OCI-LY1 (cell line): Measurements from ENCODE around the gene LIPT2.

Experiments used
- H2AFZ ChIP-seq: fragments of 200-600 bp; sonication (generic), shearing (Covaris generic); 2 replicates; pipeline ENCODE4 v1.6.0; 2014; ENCODE audit warnings: antibody characterized with exemption, mild to moderate bottlenecking, low read length
- H3F3A ChIP-seq: fragments of 200-600 bp; sonication (generic), shearing (Covaris generic); 2 replicates; pipeline ENCODE4 v1.6.0; 2014; ENCODE audit warnings: mild to moderate bottlenecking, antibody characterized with exemption, low read length, moderate library complexity; ENCODE audit not compliant: insufficient read depth
- H3K27ac ChIP-seq: fragments of 200-600 bp; sonication (generic); 2 replicates; pipeline ENCODE4 v1.5.1; 2014; ENCODE audit warnings: low read length, mixed run types, mild to moderate bottlenecking, low read depth; ENCODE audit not compliant: poor library complexity, severe bottlenecking
- H3K27me3 ChIP-seq: fragments of 200-600 bp; sonication (generic); 2 replicates; pipeline ENCODE4 v1.6.0; 2014; ENCODE audit warnings: antibody characterized with exemption, mild to moderate bottlenecking, low read length, moderate library complexity; ENCODE audit not compliant: insufficient read depth
- H3K36me3 ChIP-seq: fragments of 200-600 bp; sonication (generic); 2 replicates; pipeline ENCODE4 v1.6.1; 2014; ENCODE audit warnings: mild to moderate bottlenecking, antibody characterized with exemption, low read length, moderate library complexity, mixed read lengths; ENCODE audit not compliant: insufficient read depth
- H3K4me1 ChIP-seq: fragments of 200-600 bp; sonication (generic); 2 replicates; pipeline ENCODE4 v1.5.1; 2014; ENCODE audit warnings: mild to moderate bottlenecking, low read length, moderate library complexity; ENCODE audit not compliant: insufficient read depth, severe bottlenecking
- H3K4me2 ChIP-seq: fragments of 200-600 bp; sonication (generic), shearing (Covaris generic); 2 replicates; pipeline ENCODE4 v1.6.1; 2014; ENCODE audit warnings: low read length
- H3K4me3 ChIP-seq: fragments of 200-600 bp; sonication (generic); 2 replicates; pipeline ENCODE4 v1.5.1; 2014; ENCODE audit warnings: low read length, low read depth, mild to moderate bottlenecking, mixed read lengths; ENCODE audit not compliant: poor library complexity, severe bottlenecking
- H3K79me2 ChIP-seq: fragments of 200-600 bp; shearing (Covaris generic); 2 replicates; pipeline ENCODE4 v1.6.1; 2016; ENCODE audit warnings: mixed run types, low read length, mixed read lengths; ENCODE audit not compliant: insufficient read depth
- H3K9ac ChIP-seq: fragments of 200-600 bp; sonication (generic), shearing (Covaris generic); 2 replicates; pipeline ENCODE4 v1.6.1; 2014; ENCODE audit warnings: mild to moderate bottlenecking, low read length, mixed read lengths
- H3K9me2 ChIP-seq: fragments of 200-600 bp; sonication (generic), shearing (Covaris generic); 2 replicates; pipeline ENCODE4 v1.6.1; 2014; ENCODE audit warnings: low read depth, mild to moderate bottlenecking, low read length, mixed read lengths
- H3K9me3 ChIP-seq: fragments of 200-600 bp; shearing (Covaris generic); 2 replicates; pipeline ENCODE4 v1.6.1; 2014; ENCODE audit warnings: low read length, mixed read lengths
- H4K20me1 ChIP-seq: fragments of 200-600 bp; sonication (generic), shearing (Covaris generic); 2 replicates; pipeline ENCODE4 v1.6.0; 2016; ENCODE audit warnings: mild to moderate bottlenecking, low read length; ENCODE audit not compliant: insufficient read depth
- EZH2 ChIP-seq: fragments of 200-600 bp; sonication (generic), shearing (Covaris generic); IDR thresholded peaks from 2 replicates; pipeline ENCODE4 v1.8.0; 2017; ENCODE audit warnings: borderline replicate concordance, mixed run types, mild to moderate bottlenecking, antibody characterized with exemption, low read length, moderate library complexity, mixed read lengths
- TF ChIP-seq, protein P1 (sequence below): fragments of 200-600 bp; sonication (generic), shearing (Covaris generic); IDR thresholded peaks from 2 replicates; pipeline ENCODE4 v1.5.1; 2017; ENCODE audit warnings: mild to moderate bottlenecking, antibody characterized with exemption, low read length, moderate library complexity, mixed read lengths

LIPT2 gene

DNA sequence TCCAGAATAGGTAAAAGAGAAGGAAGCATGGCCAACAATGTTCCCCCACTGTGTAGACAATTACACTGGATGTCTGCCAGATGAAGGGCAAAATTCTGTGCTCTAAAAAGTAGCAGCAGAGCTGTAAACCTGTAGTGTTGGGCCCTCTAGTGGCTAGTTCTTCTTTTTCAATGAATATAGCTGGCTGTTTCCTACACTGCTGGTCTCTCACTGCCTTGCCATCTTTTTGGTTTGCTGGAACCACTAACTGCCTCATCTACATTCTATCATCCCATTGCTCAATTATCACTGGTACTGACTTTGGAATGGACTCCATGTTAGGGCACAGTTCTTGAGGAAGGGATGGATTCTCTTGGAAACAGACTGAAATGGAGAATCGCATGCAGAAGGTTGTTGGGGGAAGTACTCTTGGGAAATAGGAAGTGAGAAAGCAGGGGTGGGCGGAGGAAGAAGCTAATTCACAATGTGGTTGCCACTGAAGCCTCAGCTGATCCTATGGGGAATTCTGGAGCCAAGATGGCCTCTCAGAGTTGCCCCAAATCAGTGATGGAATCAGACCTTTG is 44.1 kb downstream of the LIPT2 start:
- H3K4me3 ChIP-seq = no peak overlapping the region
- TF ChIP-seq, protein P1, sequence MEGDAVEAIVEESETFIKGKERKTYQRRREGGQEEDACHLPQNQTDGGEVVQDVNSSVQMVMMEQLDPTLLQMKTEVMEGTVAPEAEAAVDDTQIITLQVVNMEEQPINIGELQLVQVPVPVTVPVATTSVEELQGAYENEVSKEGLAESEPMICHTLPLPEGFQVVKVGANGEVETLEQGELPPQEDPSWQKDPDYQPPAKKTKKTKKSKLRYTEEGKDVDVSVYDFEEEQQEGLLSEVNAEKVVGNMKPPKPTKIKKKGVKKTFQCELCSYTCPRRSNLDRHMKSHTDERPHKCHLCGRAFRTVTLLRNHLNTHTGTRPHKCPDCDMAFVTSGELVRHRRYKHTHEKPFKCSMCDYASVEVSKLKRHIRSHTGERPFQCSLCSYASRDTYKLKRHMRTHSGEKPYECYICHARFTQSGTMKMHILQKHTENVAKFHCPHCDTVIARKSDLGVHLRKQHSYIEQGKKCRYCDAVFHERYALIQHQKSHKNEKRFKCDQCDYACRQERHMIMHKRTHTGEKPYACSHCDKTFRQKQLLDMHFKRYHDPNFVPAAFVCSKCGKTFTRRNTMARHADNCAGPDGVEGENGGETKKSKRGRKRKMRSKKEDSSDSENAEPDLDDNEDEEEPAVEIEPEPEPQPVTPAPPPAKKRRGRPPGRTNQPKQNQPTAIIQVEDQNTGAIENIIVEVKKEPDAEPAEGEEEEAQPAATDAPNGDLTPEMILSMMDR = peak; percentile 74
- no peak for TF ChIP-seq EZH2
- H2AFZ ChIP-seq = no peak overlapping the region
- H3K27me3 ChIP-seq = 0 out of 2 replicates have a peak, but pooled peaks cover 4% of the 10 kb centered on the region
- H3K36me3 ChIP-seq = no peaks in the 10 kb centered on the region
- no peaks in the 10 kb centered on the region for H3K9me3 ChIP-seq
- no peak overlapping the region for H3K9ac ChIP-seq
- no peaks in the 10 kb centered on the region for H3K79me2 ChIP-seq
- no peaks in the 10 kb centered on the region for H3K9me2 ChIP-seq
- H3K27ac ChIP-seq = no peak overlapping the region
- H4K20me1 ChIP-seq = no peaks in the 10 kb centered on the region
- H3K4me1 ChIP-seq = no peaks in the 10 kb centered on the region
- H3F3A ChIP-seq = no peaks in the 10 kb centered on the region
- no peak overlapping the region for H3K4me2 ChIP-seq

DNA sequence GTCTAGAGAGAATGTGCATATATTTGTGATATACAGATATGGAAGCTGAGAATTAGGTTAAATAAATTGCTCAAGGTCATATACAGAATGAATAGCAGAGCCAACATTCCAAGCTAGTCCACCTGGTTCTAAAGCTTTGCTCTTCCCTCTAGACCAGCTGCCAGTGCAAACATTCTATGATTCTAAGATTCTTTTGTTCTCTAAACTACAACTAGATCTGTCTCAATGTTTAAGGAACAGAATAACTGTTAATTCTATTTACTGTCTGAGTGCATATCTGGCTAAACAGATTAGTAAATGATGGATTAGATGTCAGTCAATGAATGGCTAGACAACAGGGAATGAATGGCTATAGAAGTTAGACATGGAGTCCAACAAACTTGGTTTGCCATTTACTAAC is 45.8 kb downstream of the LIPT2 start:
- Histone ChIP-seq H3K9ac (no peak overlapping the region), H3K27me3 (0 out of 2 replicates have a peak, but pooled peaks cover 11% of the 10 kb centered on the region), H3K9me3 (no peaks in the 10 kb centered on the region), H4K20me1 (no peaks in the 10 kb centered on the region), H3K9me2 (no peaks in the 10 kb centered on the region), H3K4me1 (no peaks in the 10 kb centered on the region), H3F3A (no peaks in the 10 kb centered on the region), H3K27ac (no peak overlapping the region), H2AFZ (no peak overlapping the region), H3K79me2 (no peaks in the 10 kb centered on the region), H3K4me2 (no peak overlapping the region), H3K4me3 (no peak overlapping the region), H3K36me3 (no peaks in the 10 kb centered on the region)
- TF ChIP-seq EZH2 = no peak
- TF ChIP-seq, protein P1 = no peak

DNA sequence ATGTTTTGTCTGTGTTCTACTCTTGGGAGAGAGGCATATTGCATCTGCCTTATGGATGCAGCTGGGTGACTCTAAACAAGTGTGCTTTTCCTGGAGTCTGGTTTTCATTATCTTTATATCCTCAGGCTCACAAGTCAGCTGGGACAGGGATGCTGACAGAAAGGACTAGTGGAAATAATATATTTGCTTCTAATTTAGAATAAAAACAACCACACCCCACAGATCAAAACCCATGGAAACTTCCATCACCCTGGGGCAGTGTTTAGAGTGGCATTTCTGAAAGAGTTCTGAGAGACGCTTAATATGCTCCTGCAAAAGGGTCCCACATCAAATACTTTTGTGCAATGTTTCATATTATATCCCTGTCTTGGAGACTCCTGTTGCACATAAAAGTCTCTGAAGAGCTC is 47.0 kb downstream of the LIPT2 start:
- Histone ChIP-seq H3K9ac (no peak overlapping the region), H3K27ac (no peak overlapping the region)

More for the DNA sequence above, 47.0 kb downstream of the LIPT2 start:
- H3K27me3 ChIP-seq = 0 out of 2 replicates have a peak, but pooled peaks cover 11% of the 10 kb centered on the region
- no peaks in the 10 kb centered on the region for H3K36me3 ChIP-seq
- no peaks in the 10 kb centered on the region for H3K4me1 ChIP-seq
- H2AFZ ChIP-seq = no peak overlapping the region
- H3K9me2 ChIP-seq = no peaks in the 10 kb centered on the region
- no peak overlapping the region for H3K4me3 ChIP-seq
- H3K4me2 ChIP-seq = no peak overlapping the region
- H4K20me1 ChIP-seq = no peaks in the 10 kb centered on the region
- no peaks in the 10 kb centered on the region for H3F3A ChIP-seq
- H3K79me2 ChIP-seq = no peaks in the 10 kb centered on the region
- TF ChIP-seq, protein P1 = no peak
- TF ChIP-seq EZH2 = no peak
- H3K9me3 ChIP-seq = no peaks in the 10 kb centered on the region
